HepG2 (cell line): ENCODE results near the gene ANKS3.

ENCODE experiments used
- CEBPB ChIP-seq: IDR thresholded peaks from 2 replicates; pipeline ENCODE4 v1.6.1; 2011; ENCODE audit warnings: low read depth, low read length, improper control_type of control experiment, borderline replicate concordance
- CHD4 ChIP-seq: fragments of 200-600 bp; sonication (generic); IDR thresholded peaks from 2 replicates; pipeline ENCODE4 v1.7.0; 2017; ENCODE audit warnings: mild to moderate bottlenecking, low read length, borderline replicate concordance
- ELF1 ChIP-seq: sonication (generic); formaldehyde crosslinking; IDR thresholded peaks from 2 replicates; pipeline ENCODE4 v1.4.0; 2020; ENCODE audit warnings: missing genetic modification reagents
- EP300 ChIP-seq, 3 experiments: sonication (generic) in 1 of 3; formaldehyde crosslinking in 1 of 3; IDR thresholded peaks; 2 replicates each; pipeline versions ENCODE4 v1.5.1 to v1.6.1; 2011 to 2020; ENCODE audit warnings: low read depth in 2 of 3, low read length in 2 of 3, borderline replicate concordance in 1 of 3, improper control_type of control experiment in 1 of 3, mild to moderate bottlenecking in 1 of 3, missing genetic modification reagents in 1 of 3, moderate library complexity in 1 of 3
- KDM4B ChIP-seq: sonication (generic); formaldehyde crosslinking; IDR thresholded peaks from 2 replicates; pipeline ENCODE4 v1.4.0; 2020; ENCODE audit warnings: missing genetic modification reagents
- RAD21 ChIP-seq: fragments of 450-650 bp; formaldehyde crosslinking; IDR thresholded peaks from 2 replicates; pipeline ENCODE4 v1.5.0; 2020; ENCODE audit warnings: mild to moderate bottlenecking
- SIN3B ChIP-seq: fragments of 150-350 bp; IDR thresholded peaks from 2 replicates; pipeline ENCODE4 v1.6.1; 2014; ENCODE audit warnings: low read length
- TAF1 ChIP-seq: sonication (generic); formaldehyde crosslinking; IDR thresholded peaks from 2 replicates; pipeline ENCODE4 v1.4.0; 2020; ENCODE audit warnings: missing genetic modification reagents
- TRIM24 ChIP-seq: sonication (generic); formaldehyde crosslinking; IDR thresholded peaks from 2 replicates; pipeline ENCODE4 v1.8.0; 2022; ENCODE audit warnings: mild to moderate bottlenecking, missing genetic modification reagents
- ZFP41 ChIP-seq: sonication (generic); formaldehyde crosslinking; IDR thresholded peaks from 2 replicates; pipeline ENCODE4 v1.4.0; 2020; ENCODE audit warnings: mild to moderate bottlenecking, missing genetic modification reagents, borderline replicate concordance
- ZFX ChIP-seq: sonication (generic); formaldehyde crosslinking; IDR thresholded peaks from 2 replicates; pipeline ENCODE4 v1.4.0; 2020; ENCODE audit warnings: mild to moderate bottlenecking, low read depth, missing genetic modification reagents, moderate library complexity
- ZNF556 ChIP-seq: sonication (generic); formaldehyde crosslinking; IDR thresholded peaks from 2 replicates; pipeline ENCODE4 v1.4.0; 2020; ENCODE audit warnings: mild to moderate bottlenecking, missing genetic modification reagents, borderline replicate concordance
- TF ChIP-seq, protein P1 (sequence below): sonication (generic); formaldehyde crosslinking; IDR thresholded peaks from 2 replicates; pipeline ENCODE4 v1.5.0; 2020; ENCODE audit warnings: mild to moderate bottlenecking, missing genetic modification reagents, moderate library complexity
- TF ChIP-seq, protein P2 (sequence below): sonication (generic); formaldehyde crosslinking; IDR thresholded peaks from 2 replicates; pipeline ENCODE4 v1.9.0; 2021; ENCODE audit warnings: missing genetic modification reagents, borderline replicate concordance

DNA sequence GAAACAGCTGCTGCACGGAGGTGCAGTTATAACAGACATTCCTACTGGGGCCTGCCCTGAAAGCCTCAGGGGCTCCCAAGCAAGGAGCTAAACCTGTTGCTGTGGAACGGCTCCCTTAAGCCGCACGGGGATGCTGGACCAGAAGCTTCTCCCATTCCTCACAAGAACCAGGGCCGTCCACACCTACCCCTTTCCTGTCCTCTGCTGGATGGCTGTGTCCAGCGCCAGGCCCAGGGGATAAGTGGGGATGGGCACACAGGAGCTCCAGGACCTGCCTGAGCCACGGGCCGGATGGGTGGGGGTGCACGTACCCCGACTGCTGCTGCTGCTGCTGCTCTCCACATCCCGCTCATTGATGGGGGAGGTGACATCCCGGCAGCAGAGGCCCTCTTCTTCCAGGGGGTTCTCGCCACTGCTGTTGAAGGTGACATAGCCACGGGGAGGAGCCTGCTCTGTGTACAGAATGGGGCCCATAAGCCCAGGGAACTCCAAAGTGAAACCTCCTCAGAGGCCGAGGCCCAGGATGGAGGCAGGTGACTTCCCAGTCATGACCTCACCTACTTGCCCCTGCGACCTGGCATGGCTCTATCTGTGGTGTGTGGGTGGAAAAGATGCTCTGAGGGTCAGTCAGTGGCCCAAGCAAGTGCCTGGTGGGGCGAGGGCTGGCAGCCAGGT, 32.1 kb downstream of the ANKS3 start:
- no peak for TF ChIP-seq KDM4B (CRISPR knock-in tag)
- TF ChIP-seq CEBPB, result no peak
- TF ChIP-seq TRIM24, result no peak
- TF ChIP-seq SIN3B, result no peak
- TF ChIP-seq, protein P1, sequence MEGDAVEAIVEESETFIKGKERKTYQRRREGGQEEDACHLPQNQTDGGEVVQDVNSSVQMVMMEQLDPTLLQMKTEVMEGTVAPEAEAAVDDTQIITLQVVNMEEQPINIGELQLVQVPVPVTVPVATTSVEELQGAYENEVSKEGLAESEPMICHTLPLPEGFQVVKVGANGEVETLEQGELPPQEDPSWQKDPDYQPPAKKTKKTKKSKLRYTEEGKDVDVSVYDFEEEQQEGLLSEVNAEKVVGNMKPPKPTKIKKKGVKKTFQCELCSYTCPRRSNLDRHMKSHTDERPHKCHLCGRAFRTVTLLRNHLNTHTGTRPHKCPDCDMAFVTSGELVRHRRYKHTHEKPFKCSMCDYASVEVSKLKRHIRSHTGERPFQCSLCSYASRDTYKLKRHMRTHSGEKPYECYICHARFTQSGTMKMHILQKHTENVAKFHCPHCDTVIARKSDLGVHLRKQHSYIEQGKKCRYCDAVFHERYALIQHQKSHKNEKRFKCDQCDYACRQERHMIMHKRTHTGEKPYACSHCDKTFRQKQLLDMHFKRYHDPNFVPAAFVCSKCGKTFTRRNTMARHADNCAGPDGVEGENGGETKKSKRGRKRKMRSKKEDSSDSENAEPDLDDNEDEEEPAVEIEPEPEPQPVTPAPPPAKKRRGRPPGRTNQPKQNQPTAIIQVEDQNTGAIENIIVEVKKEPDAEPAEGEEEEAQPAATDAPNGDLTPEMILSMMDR (CRISPR knock-in tag), result no peak
- TF ChIP-seq, protein P2, sequence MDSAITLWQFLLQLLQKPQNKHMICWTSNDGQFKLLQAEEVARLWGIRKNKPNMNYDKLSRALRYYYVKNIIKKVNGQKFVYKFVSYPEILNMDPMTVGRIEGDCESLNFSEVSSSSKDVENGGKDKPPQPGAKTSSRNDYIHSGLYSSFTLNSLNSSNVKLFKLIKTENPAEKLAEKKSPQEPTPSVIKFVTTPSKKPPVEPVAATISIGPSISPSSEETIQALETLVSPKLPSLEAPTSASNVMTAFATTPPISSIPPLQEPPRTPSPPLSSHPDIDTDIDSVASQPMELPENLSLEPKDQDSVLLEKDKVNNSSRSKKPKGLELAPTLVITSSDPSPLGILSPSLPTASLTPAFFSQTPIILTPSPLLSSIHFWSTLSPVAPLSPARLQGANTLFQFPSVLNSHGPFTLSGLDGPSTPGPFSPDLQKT (CRISPR knock-in tag), result no peak
- no peak for TF ChIP-seq ZFX
- TF ChIP-seq TAF1 (CRISPR knock-in tag), result no peak
- no peak for TF ChIP-seq ZFP41
- no peak for TF ChIP-seq ZNF556 (CRISPR knock-in tag)
- TF ChIP-seq RAD21 (CRISPR knock-in tag), result no peak
- TF ChIP-seq CHD4, result no peak
- no peak for TF ChIP-seq ELF1 (CRISPR knock-in tag)
- no peak for TF ChIP-seq EP300 (IDR thresholded peaks at IDR 0.05; ENCODE audit: low read depth in 2 of 2, low read length in 2 of 2)
- no peak for TF ChIP-seq EP300 (CRISPR knock-in tag; IDR thresholded peaks at IDR 0.05; ENCODE audit: borderline replicate concordance)
